GM19193 (cell line): Measurements from ENCODE around the gene PGC.

ENCODE experiments used
- POLR2A ChIP-seq: IDR thresholded peaks from 4 replicates; pipeline ENCODE4 v1.6.1; 2011; ENCODE audit not compliant: insufficient read depth, insufficient read length; ENCODE audit errors: extremely low read depth

The PGC gene

DNA sequence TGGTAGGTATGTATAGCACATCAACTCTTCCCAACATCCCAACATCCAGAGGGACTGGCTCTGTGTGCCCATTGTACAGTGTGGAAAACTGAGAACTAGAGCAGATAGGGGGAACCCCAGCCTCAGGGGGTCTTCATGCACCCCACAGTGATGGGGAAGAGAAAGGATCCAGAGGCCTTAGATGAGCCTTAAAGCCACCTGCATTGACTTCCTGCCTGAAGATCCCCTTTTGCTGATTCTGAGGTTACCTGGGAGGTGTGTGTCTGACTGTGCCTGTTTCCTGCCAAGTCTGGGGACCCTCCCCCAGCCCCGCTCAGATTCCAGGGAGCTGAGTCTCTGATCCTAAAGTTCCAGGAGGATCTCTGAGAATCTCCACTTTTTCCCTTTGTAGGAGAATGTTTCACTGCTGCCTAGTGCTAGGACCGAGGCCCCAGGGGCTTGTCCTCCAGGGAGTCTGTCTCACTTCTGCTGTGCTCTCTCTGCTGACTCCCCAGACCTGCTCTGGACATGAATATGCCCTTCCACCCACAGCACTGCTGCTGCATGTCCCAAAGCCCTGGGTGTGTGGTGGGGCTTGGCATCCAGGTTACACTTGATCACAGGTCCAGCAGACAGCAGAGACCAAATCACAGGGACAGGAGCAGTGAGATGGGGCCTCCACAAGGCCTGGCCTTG lies 12.8 kb upstream of the PGC start:
- TF ChIP-seq POLR2A: no peak

DNA sequence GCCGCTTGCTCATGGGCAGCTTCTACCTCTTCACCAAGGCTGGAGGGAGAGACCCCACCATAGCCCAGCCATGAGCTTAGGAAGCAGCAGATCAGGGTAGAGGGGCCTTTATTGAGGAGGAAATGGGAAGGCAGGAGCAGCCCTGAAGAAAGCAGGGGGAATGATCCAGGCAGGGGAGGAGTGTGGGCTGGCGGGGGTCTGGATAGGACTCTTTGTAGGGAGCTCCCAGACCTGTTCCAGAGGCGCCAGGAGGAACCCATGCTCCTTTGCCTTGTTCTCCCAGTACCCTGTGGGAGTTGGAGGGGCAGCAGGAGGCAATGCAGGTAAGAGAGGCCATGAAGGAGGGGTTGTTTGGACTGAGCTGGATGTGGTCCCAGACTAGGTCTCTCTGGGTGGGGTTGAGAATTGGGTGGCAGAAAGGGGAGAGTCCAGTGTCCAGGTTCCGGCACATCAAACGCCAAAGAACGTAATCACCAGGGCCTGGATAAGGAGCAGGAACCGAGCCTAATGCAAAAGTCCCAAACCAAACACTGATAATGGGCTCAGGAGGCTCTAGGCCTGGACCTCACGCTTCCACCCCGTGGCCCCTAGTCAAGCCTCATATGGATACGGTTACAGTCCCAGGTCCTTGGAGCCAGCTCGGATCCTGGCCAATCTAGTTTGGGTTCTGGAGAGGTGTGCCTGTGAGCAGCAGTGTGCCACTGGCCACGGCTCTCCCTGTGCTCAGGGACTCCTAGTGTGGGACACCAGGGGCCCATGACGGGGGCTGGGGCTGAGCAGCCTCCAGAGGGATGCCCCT lies 12.1 kb upstream of the PGC start:
- no peak for TF ChIP-seq POLR2A

DNA sequence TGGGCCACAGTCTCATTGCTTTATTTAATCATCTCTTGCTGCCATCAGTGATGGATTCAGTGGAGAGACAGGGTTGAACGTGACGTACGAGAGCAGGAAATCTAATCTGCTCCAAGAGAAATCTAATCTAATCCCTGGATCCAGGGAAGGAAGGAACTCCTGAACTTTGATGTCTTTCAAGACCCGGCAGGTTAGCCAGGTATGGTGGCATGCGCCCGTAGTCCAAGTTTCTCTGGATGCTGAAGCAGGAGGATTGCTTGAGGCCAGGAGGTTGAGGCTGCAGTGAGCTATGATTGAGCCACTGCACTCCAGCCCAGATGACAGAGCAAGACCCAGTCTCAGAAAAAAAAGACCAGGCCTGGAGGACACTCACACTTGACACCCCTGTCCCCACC lies 11.4 kb upstream of the PGC start:
- no peak for TF ChIP-seq POLR2A

DNA sequence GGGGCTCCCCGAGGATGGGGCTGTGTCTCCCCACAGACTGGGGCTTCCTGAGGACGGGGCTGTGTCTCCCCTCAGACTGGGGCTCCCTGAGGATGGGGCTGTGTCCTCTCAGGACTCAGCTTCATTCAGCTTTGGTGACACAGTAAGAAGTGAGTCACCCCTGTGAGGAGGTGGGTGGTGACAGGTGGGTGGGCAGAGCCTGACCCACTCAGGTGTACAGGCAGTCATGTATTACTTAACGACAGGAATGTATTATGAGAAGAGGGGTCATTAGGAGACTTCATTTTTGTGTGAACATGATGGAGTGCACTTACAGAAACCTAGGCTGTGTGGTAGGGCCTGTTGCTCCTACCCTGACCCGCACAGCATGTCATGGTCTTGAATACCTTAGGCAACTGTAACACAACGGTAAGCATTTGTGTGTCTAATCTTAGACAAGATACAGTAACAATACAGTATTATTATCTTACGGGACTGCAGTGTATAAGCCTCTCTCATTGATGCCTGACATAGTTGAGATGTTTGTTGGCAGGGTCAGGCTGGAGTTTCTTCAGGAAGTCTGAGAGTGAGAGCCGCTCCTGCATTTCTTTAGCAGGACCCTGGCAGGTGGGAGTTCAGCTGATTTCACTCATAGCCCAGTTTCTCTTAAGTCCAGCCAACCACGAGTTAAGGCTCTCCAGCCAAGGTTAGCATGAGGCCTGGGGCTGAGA lies 10.9 kb upstream of the PGC start:
- no peak for TF ChIP-seq POLR2A

DNA sequence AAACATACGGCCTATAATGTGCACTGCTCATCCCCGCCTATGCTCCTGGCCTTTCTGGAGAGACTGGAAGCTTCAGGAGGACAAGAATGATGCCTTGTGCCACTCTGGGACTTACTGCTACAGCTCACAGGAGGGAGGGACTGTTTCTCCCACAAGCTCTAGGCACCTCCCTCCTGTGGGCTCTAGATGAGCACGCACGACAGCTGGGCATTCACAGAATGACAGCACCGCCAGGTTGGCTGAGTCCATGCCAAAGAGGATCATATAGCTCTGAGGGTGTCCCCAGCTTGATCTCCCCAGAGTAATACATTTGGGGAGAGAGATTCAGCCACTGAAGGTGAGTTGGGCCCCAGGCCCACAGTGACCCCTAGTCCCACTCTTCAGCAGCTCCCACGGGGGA lies 10.1 kb upstream of the PGC start:
- TF ChIP-seq POLR2A: no peak

DNA sequence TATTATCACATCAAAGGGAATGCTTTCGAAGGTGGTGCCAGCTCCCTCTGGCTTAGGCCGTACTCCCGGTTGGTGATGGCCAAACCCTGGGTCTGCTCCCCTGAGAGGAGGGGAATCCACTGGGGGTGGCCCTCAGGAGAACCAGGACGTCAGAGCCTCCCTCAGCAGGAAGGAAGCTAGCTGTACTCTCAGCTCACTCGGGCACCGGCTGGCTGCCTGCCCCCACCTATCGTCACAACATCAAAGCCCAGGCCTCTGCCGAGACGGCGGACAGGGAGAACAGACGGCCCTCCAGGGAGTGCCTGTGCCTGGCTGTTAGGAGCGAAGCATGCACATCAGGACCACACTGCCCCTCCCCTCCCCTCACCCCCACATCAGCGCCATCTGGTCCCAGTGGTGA lies 9.2 kb upstream of the PGC start:
- TF ChIP-seq POLR2A: no peak

DNA sequence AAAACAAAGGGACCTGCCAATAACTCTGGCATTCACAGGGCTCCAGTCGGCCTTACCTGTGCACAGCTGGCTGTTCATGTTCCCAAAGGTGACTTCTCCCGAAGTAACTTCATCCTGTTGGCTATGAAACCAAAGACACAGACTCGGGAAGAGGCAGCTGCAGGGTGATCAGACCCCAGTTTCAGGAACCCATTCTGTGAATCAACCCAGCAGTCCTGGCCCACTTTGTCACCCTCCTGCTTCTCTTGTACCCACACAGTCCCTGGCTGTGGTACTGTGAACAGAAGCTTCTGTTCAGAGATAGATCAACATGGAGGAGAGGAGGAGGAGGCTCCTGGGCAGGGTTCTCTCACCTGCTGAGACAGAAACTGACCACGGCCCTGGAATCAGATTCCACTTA lies 8.7 kb upstream of the PGC start:
- no peak for TF ChIP-seq POLR2A

DNA sequence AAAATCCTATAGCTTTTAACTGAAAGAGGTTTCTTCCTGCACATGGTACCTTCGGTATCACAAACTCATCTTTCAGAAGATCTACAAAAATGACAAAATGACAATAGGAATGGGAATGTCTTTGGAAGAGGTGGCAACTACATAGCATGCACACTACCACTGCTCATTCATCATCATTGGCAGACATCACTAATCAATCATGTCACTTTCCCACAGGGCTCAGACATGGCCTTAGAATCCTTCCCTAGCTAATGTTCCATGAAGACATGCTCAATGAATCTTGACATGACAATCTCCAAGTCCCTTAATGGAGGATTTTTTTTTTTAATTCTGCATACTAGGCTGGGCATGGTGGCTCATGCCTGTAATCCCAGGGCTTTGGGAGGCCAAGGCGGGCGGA lies 3.2 kb upstream of the PGC start:
- TF ChIP-seq POLR2A: no peak

DNA sequence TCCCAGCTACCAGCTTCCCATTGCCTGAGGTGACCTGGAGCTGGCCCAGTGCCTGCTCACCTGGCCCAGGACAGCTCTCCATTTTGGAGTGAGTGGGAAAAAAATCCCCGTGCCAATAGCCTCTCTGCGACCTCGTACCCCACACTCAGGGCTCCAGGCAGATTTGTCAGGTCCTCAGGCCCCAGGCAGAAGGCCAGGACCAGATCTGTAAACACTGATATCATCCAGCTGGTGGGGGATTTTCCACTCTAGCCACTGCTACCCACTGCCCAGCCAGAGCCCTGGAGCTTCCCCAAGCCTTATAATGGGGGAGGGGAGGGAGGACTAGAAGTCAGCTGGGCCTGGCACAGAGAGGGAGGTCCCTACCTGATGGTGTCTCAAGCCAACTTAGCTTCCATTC lies 1.3 kb upstream of the PGC start:
- no peak for TF ChIP-seq POLR2A

DNA sequence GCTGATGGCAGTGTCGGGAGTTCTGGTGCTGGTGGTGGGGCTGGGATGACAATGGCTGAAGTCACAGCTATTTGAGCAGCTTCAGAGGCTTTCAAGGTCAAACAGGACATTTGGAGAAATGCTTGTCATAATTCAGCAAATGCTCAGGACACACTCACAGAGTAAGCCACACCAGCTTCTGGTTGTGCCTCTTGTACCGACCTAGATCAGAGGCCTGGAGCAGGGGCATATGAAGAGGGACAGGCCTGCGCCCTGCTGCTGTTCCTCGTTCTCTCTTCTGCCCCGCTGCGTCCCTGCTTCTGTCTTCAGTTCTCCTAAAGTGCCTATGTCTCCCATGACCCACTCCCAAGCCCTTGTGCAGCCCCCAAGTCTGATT lies 893 bp upstream of the PGC start:
- TF ChIP-seq POLR2A: no peak

DNA sequence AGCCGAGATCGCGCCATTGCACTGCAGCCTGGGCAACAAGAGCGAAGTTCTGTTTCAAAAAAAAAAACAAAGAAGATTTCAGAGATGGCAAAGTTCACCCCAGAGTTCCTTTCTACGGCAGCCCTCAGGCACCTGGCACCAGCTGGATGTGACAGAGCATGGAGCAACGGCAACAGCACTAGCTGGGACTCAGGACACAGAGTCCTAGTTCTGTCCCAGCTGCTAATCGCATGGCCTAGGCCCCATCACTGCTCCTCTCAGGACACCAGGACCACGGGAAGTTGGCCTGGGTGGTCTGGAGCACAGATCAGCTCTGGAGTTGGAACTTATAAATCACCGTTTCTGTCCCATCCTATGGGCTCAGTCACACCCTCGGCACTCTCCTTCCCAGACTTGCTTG lies 1.1 kb downstream of the PGC start:
- TF ChIP-seq POLR2A: no peak

DNA sequence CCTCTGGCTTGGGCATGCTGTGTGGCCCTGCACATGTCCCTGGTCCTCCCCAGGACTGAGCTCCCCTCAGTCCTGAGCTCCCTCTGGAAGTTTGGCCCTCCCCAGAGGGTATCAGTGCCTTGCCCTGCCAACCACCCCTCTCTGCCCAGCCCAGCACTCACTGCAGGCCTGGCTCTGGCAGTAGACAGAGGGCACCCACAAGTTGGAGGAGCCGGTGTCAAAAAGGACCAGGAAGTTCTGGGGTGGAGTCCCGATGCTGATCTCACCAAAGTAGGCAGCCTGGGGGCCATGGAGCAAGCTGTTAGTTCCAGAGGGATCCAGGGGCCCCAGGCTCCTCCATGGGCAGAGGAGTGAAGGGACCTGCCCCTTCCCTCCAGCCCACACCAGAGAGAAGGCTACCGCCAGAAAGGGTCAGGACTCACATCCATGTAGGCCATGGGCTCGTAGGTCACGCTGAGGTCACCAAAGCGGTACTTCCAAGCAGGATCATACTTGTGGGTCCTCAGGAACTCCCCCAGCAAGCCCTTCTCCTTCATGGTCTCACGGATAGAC lies 2.9 kb downstream of the PGC start:
- TF ChIP-seq POLR2A: no peak

DNA sequence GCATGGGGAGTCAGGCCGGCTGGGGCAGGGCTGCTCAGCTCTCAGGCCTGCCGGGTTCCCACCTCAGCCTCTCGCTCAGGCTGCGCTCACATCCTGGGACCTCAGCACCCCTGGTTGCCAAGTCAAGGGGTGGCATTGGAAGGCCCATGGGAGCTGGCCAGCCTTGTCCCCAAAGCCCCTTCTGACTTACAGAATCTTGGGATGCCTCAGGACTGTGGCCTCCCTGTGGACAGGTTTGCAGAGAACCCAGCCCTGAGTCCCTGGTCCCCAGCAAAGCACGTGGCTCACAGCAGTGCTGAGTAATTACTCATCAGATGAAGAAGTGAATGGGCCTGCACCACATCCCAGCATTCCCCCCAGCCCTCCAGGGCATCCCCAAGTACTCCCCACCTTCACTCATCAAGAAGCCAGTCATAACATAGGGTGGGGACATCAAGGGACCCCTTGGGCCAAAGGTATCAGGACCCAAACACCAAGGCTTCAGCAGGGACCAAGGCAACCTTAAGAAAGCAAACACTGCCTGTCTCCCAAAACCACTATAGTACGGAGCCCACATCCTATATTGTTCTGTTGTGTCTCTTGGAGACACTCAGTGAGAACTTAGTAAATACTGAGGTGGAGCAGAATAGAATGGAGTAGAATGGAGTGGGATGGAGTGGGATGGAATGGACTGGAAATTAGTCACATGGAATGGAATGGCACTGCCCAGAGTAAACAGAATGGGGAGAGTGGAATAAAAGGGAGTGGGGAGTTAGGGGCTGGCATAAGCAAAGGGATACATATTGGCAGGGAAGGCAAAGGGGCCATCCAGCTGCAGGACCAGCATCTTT lies 3.6 kb downstream of the PGC start:
- no peak for TF ChIP-seq POLR2A

DNA sequence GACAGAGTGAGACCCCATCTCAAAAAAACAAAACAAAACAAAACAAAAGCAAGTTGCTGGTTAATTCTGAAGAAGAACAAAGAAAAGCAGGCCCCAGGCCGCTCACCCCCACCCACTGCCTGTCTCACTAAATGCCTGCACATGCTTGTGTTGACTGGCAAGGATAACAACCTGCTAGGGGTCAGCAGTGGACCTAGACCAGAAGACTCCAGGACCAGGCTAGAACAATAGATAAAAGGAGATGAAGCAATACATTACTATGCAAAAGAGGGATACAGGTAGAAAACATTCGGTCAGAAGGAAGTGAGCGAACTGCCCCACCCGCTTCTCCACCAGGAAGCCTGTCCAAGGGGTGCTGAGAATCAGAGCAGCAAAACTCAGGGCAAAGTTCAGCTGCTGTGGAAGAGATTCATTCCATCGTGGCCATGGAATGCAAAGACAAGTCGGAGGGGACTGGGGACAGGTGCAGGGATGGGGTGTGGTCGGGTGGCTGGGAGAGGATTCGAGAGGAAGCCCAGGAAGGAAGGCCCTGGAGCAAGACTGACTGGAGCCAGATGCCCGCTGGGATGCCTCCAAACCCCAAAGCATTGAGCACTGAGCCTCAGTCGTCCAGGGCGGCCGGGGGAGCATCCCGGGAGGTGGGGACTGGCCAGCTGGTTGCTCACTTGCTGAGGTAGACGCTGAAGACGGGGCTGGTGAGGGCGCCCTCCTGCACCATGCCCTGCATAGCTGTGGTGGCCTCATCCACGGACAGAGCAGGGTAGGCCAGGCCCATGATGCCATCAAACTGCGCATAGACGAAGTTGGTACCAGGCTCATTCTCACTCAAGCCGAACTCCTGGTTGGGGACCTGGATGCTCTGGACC lies 5.3 kb downstream of the PGC start:
- no peak for TF ChIP-seq POLR2A
